Gastrocnemius medialis (tissue), 4 donors: Measurements from ENCODE around the gene PLA2G4A. TPM values are rescaled to one million over a fixed set of nuclear protein-coding genes. Genes with fewer than 3 reads are reported as not detected.

ENCODE experiments used
- ATAC-seq, 2 donors: fragments of 150-250 bp; one replicate each; pipeline ENCODE4 v1.9.1; 2016
- DNase-seq, 2 donors: peaks; one replicate each; pipeline ENCODE4 v3.0.0-alpha.2; 2019
- H3K27ac ChIP-seq, 4 donors: fragments of 200-600 bp; sonication (generic); 1 replicate in 1 of 4; 2 replicates in 3 of 4; pipeline ENCODE4 v1.5.1; 2016 to 2018; ENCODE audit warnings: mild to moderate bottlenecking in 2 of 4, moderate library complexity in 1 of 4
- H3K27me3 ChIP-seq, 3 donors: fragments of 200-600 bp; sonication (generic) in 2 of 3; 1 replicate in 1 of 3; 2 replicates in 2 of 3; pipeline versions ENCODE4 v1.5.1 to v1.6.0; 2016 to 2019; ENCODE audit warnings: mild to moderate bottlenecking in 1 of 3, moderate library complexity in 1 of 3
- H3K36me3 ChIP-seq, 2 donors: fragments of 200-600 bp; sonication (generic) in 1 of 2; one replicate each; pipeline ENCODE4 v1.5.1; 2017 to 2018
- H3K4me1 ChIP-seq, 2 donors: fragments of 200-600 bp; sonication (generic) in 1 of 2; one replicate each; pipeline ENCODE4 v1.5.1; 2016 to 2017; ENCODE audit warnings: mild to moderate bottlenecking in 2 of 2
- H3K4me3 ChIP-seq, 4 donors: fragments of 200-600 bp; sonication (generic) in 3 of 4; 1 replicate in 1 of 4; 2 replicates in 3 of 4; pipeline ENCODE4 v1.5.1; 2016 to 2019; ENCODE audit warnings: mild to moderate bottlenecking in 2 of 4
- H3K9me3 ChIP-seq, 3 donors: fragments of 200-600 bp; sonication (generic) in 2 of 3; 1 replicate in 1 of 3; 2 replicates in 2 of 3; pipeline ENCODE4 v1.5.1; 2016 to 2019
- POLR2A ChIP-seq, 2 donors: fragments of 450-650 bp; IDR thresholded peaks; one replicate each; pipeline ENCODE4 v1.6.1; 2017; ENCODE audit warnings: antibody characterized with exemption in 2 of 2, mild to moderate bottlenecking in 2 of 2, moderate library complexity in 2 of 2
- in situ Hi-C, 4 donors: fragments of 200-750 bp; cut with MboI; loops; one replicate each; pipeline versions ENCODE4 v1.15.0 to v1.8.0; 2017; ENCODE audit warnings: low sequenced_read_pairs in 4 of 4
- intact Hi-C: fragments of 100-400 bp; cut with DNase I; formaldehyde crosslinking; loops from one replicate; pipeline ENCODE4 v1.15.1; 2023; ENCODE audit warnings: low total_unique reads
- total RNA-seq, 4 donors: library from RNA; depleted of rRNA; stranded (reverse); fragments of >200 nt; gene quantifications; one replicate each; pipeline versions ENCODE4 v1.1.0 to v1.2.3, GENCODE V29; 2016
- TF ChIP-seq, protein P1 (sequence below), 5 experiments: fragments of 450-650 bp in 3 of 5; fragments of 200-600 bp in 2 of 5; sonication (generic) in 2 of 5; IDR thresholded peaks in 4 of 5; conservative IDR thresholded peaks in 1 of 5; 1 replicate in 4 of 5; 2 replicates in 1 of 5; pipeline ENCODE4 v1.5.1; 2016 to 2019; ENCODE audit warnings: antibody characterized with exemption in 5 of 5, mild to moderate bottlenecking in 3 of 5, moderate library complexity in 3 of 5

PLA2G4A gene
- total RNA-seq, 4 donors from 2014 or later, result 0.44 to 0.95 (median 0.75) TPM

DNA sequence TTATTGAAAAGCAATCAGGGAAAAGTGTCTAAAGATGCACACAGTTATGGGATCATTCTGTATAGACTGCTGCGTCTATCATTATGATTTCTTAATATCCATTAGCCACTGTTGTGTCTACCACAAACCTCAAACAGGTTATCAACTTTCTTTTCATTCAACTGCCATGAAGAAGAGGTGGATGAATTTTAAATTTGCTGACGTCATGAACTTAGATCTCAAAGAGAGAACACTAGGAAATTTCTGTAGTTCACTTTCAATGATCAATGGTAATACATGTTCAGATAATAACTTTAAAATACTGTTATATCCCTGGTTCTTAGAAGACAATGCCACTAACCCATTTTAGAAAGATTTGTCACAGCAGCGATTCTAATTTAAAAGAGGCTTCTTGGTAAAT lies 6.7 kb downstream of the PLA2G4A start:
- no peaks in the 10 kb centered on the region for H3K9me3 ChIP-seq
- no peak overlapping the region for H3K4me3 ChIP-seq
- no peak for TF ChIP-seq POLR2A (IDR thresholded peaks at IDR 0.05)
- TF ChIP-seq, protein P1, sequence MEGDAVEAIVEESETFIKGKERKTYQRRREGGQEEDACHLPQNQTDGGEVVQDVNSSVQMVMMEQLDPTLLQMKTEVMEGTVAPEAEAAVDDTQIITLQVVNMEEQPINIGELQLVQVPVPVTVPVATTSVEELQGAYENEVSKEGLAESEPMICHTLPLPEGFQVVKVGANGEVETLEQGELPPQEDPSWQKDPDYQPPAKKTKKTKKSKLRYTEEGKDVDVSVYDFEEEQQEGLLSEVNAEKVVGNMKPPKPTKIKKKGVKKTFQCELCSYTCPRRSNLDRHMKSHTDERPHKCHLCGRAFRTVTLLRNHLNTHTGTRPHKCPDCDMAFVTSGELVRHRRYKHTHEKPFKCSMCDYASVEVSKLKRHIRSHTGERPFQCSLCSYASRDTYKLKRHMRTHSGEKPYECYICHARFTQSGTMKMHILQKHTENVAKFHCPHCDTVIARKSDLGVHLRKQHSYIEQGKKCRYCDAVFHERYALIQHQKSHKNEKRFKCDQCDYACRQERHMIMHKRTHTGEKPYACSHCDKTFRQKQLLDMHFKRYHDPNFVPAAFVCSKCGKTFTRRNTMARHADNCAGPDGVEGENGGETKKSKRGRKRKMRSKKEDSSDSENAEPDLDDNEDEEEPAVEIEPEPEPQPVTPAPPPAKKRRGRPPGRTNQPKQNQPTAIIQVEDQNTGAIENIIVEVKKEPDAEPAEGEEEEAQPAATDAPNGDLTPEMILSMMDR (IDR thresholded peaks at IDR 0.05 in 4 of 5, conservative IDR thresholded peaks at IDR 0.05 in 1 of 5), result no peak
- no peaks in the 10 kb centered on the region for H3K36me3 ChIP-seq
- H3K4me1 ChIP-seq, result no peaks in the 10 kb centered on the region
- no peak overlapping the region for H3K27ac ChIP-seq
- in situ Hi-C loops (no loop called here), intact Hi-C loops (no loop called here)
- DNase-seq (no peak), ATAC-seq (no peak)
- no peaks in the 10 kb centered on the region for H3K27me3 ChIP-seq

DNA sequence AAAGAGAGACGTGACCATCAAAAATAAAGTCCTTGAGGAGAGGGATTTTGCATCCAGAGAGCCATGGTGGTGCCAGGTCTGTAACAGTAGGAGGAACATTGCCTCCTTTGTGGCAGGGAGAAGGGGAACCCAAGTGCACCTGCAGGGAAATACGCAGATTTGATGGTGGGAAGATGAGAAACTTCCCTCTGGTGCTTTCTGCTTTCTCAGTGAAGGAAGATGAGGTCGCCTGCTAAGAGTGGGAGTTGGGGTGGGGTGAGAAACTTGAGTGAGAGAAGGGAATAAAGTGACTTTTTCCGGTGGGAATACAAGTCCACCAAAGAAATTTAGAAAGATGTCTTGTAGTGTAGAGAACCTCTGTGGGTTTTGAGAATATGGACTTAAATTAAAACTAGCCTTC lies 9.1 kb downstream of the PLA2G4A start:
- no peak for DNase-seq
- Histone ChIP-seq H3K36me3 (no peaks in the 10 kb centered on the region), H3K27me3 (no peaks in the 10 kb centered on the region), H3K27ac (no peak overlapping the region), H3K4me1 (no peaks in the 10 kb centered on the region), H3K4me3 (no peak overlapping the region), H3K9me3 (no peaks in the 10 kb centered on the region)
- intact Hi-C loops, result no loop called here
- no peak for TF ChIP-seq POLR2A (IDR thresholded peaks at IDR 0.05)
- no peak for ATAC-seq
- in situ Hi-C loops, result no loop called here

DNA sequence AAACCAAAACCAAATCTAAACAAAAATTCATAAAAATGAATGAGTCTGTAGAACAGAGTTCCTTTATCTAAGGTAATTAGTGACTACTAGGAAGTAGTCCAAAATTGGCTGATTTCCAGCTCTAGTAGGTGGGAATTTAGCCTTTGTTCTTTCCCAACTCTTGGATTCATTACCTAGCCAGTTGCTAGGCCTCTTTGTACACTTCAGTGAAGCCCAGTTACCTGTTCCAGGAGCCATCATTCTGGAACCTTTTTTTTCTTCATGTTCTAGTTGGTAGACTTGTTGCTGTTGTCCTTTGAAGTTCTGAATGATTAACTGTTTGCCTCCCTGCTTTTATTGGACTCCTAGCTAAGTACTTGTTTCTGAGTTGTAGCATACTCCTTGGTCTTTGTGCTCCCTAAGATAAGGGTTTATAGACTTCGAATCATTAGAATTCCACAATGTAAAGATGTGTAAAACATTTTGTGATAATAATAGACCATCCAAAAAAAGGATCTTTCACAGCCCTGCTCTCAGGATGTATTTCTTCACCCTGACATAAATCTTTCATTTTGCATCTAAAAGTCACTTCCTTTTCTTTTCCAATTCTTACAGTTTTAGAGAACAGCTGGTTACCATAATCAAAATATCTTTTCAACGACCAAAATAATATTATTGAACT lies 9.8 kb downstream of the PLA2G4A start:
- in situ Hi-C loops, result no loop called here
- TF ChIP-seq, protein P1 (IDR thresholded peaks at IDR 0.05 in 4 of 5, conservative IDR thresholded peaks at IDR 0.05 in 1 of 5), result no peak
- no peak for TF ChIP-seq POLR2A (IDR thresholded peaks at IDR 0.05)
- Histone ChIP-seq H3K27me3 (no peaks in the 10 kb centered on the region), H3K36me3 (no peaks in the 10 kb centered on the region), H3K27ac (no peak overlapping the region), H3K4me1 (no peaks in the 10 kb centered on the region), H3K4me3 (no peak overlapping the region), H3K9me3 (no peaks in the 10 kb centered on the region)
- DNase-seq (no peak), ATAC-seq (no peak)
- intact Hi-C loops, result no loop called here

DNA sequence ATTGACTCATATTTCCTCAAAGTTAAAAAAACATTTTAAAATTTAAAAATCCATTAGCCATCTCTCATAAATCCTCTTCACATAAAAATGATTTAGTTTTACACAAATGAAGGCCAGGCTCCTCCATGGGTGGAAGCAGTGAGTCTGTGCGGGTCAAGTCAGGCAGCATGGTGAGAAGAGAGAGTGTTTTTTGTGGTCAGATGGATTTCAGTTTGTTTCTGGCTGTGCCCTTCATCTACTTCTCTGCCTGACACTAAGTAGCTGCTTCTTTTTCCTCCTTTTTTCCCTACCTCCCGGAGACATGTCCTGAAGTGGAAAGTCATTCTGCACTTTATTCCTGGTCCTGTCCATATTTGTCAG lies 10.3 kb downstream of the PLA2G4A start:
- DNase-seq (no peak), ATAC-seq (no peak)
- Histone ChIP-seq H3K4me1 (no peaks in the 10 kb centered on the region), H3K27me3 (no peaks in the 10 kb centered on the region), H3K4me3 (no peak overlapping the region), H3K27ac (no peak overlapping the region), H3K36me3 (no peaks in the 10 kb centered on the region), H3K9me3 (no peaks in the 10 kb centered on the region)
- TF ChIP-seq, protein P1 (IDR thresholded peaks at IDR 0.05 in 4 of 5, conservative IDR thresholded peaks at IDR 0.05 in 1 of 5), result no peak
- no peak for TF ChIP-seq POLR2A (IDR thresholded peaks at IDR 0.05)
- in situ Hi-C loops, result no loop called here
- intact Hi-C loops, result no loop called here

DNA sequence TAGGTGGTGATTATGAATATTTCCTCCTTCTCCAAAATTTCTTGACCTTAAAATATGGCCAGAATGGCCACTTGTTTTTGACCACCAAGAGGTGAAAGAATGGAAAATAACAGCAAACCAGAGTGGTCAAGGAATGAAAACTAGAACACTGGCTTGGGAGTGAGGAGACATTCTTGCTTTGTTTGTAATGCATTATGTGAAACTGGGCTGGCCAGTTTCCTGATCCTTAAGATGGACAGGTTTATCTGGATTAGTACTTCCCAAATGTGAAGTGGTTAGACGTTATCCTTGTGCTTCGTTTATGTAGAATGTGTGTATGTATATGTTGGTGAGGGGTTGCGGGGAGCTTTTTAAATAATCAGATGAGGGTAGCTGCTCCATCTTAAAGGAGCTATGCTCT lies 12.8 kb downstream of the PLA2G4A start:
- in situ Hi-C loops, result no loop called here
- DNase-seq, result no peak
- intact Hi-C loops, result no loop called here
- Histone ChIP-seq H3K9me3 (no peaks in the 10 kb centered on the region), H3K4me3 (no peak overlapping the region), H3K4me1 (no peaks in the 10 kb centered on the region), H3K27me3 (no peaks in the 10 kb centered on the region), H3K36me3 (no peaks in the 10 kb centered on the region), H3K27ac (no peak overlapping the region)
- TF ChIP-seq POLR2A (IDR thresholded peaks at IDR 0.05), result no peak
- TF ChIP-seq, protein P1 (IDR thresholded peaks at IDR 0.05 in 4 of 5, conservative IDR thresholded peaks at IDR 0.05 in 1 of 5), result no peak
- ATAC-seq, result no peak
